Endodermal cell (in vitro differentiated cells): ENCODE results near the gene UQCR11. TPM values are rescaled to one million over a fixed set of nuclear protein-coding genes. Genes with fewer than 3 reads are reported as not detected.

ENCODE experiments used
- DNase-seq: peaks from one replicate; pipeline ENCODE4 v3.0.0-alpha.2; 2017
- H3K27ac ChIP-seq: 2 replicates; pipeline ENCODE4 v1.5.1; 2013; ENCODE audit warnings: mild to moderate bottlenecking, low read depth, low read length, moderate library complexity
- H3K27me3 ChIP-seq: 2 replicates; pipeline ENCODE4 v1.6.1; 2013; ENCODE audit warnings: mild to moderate bottlenecking, low read length, moderate library complexity; ENCODE audit not compliant: insufficient read depth, control insufficient read depth, poor library complexity, severe bottlenecking
- H3K36me3 ChIP-seq: 2 replicates; pipeline ENCODE4 v1.7.0; 2013; ENCODE audit warnings: mild to moderate bottlenecking, low read length, moderate library complexity; ENCODE audit not compliant: control insufficient read depth, insufficient read depth
- H3K4me1 ChIP-seq: one replicate; pipeline ENCODE4 v1.7.0; 2013; ENCODE audit warnings: low read length; ENCODE audit not compliant: control insufficient read depth, insufficient read depth
- H3K4me3 ChIP-seq: 2 replicates; pipeline ENCODE4 v1.5.1; 2013; ENCODE audit warnings: mild to moderate bottlenecking, low read length, moderate library complexity
- H3K9ac ChIP-seq: 2 replicates; pipeline ENCODE4 v1.6.1; 2013; ENCODE audit warnings: mild to moderate bottlenecking, low read length, moderate library complexity; ENCODE audit not compliant: poor library complexity, severe bottlenecking; ENCODE audit errors: extremely low read depth
- H3K9me3 ChIP-seq: 2 replicates; pipeline ENCODE4 v1.6.1; 2013; ENCODE audit warnings: mild to moderate bottlenecking, low read length, moderate library complexity; ENCODE audit not compliant: control insufficient read depth
- H3K27ac Mint-ChIP-seq: 2 replicates; pipeline ENCODE4 v1.8.0; 2020; ENCODE audit warnings: mixed read lengths
- H3K27me3 Mint-ChIP-seq: 2 replicates; pipeline ENCODE4 v1.8.0; 2021; ENCODE audit warnings: mild to moderate bottlenecking, mixed read lengths; ENCODE audit not compliant: insufficient read depth
- H3K36me3 Mint-ChIP-seq: 2 replicates; pipeline ENCODE4 v1.8.0; 2020; ENCODE audit warnings: low read depth, mixed read lengths
- H3K4me1 Mint-ChIP-seq: 2 replicates; pipeline ENCODE4 v1.8.0; 2020; ENCODE audit warnings: mixed read lengths
- H3K4me3 Mint-ChIP-seq: 2 replicates; pipeline ENCODE4 v1.8.0; 2020; ENCODE audit warnings: mild to moderate bottlenecking, moderate library complexity, mixed read lengths
- H3K9me3 Mint-ChIP-seq: 2 replicates; pipeline ENCODE4 v1.8.0; 2020; ENCODE audit warnings: mild to moderate bottlenecking, mixed read lengths
- WGBS, 2 experiments: methylation state at CpG; one replicate each; pipeline versions ENCODE4 v1.1.5 to v1.1.7; 2013; ENCODE audit warnings: missing lambda C conversion rate in 2 of 2, mixed read lengths in 1 of 2; ENCODE audit not compliant: insufficient coverage in 1 of 2, insufficient read length in 1 of 2; 5-methylcytosine and 5-hydroxymethylcytosine counted together
- total RNA-seq, 2 donors: library from RNA; stranded (reverse); fragmentation: NEBNext Ultra II Directional in 1 of 2; extraction: Animal tissue kit (Norgen Biotek cat#: 25700) in 1 of 2; gene quantifications; 2 replicates in 1 of 2; 3 replicates in 1 of 2; pipeline ENCODE4 v1.2.1, GENCODE V29; 2021
- TF ChIP-seq, protein P1 (sequence below): fragments of 200-600 bp; sonication (generic); conservative IDR thresholded peaks from 2 replicates; pipeline ENCODE4 v1.5.0; 2021; ENCODE audit warnings: antibody characterized with exemption, mild to moderate bottlenecking

UQCR11 gene
- total RNA-seq, 2 donors from 2014 or later, result 171 to 195 TPM

DNA sequence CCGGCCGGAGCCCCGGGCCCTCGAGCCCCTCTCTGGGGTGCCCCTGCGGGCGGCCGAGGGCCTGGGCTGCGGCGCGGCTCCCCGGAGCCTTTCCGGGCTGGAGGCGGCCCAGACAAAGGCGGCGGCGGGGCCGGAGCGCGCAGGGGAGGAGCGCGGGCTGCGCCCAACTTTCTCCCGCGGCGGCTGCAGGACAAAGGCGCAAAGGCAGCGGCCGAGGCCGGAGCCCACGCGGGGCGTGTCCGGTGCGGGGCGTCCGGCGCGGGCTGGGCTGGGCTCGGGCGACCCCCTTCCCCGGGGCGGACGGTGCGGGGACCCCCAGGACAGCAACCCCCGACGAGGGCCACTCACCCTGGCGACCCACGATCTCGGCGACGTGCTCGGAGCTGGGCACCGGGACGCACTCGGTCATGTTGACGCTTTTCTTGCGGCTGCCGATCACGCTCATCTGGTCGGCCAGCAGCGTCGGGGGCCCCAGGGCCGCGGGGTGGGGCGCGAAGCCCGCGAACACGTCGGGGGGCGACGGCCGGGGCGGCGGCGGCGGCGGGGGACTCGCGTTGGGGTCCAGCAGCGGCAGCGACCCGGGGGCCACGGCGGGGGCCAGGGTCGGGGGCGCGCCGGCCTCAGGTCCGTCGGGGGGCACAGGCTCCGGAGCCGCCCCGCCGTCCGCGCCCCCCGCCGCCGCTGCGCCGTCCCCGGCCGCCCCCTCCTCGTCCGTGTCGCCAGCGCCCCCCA lies 38.0 kb downstream of the UQCR11 start:
- H3K36me3 ChIP-seq, result peaks cover 32% of the 10 kb centered on the region
- peak overlapping the region; percentile 100 for H3K27ac ChIP-seq
- H3K27ac Mint-ChIP-seq, result peak overlapping the region; percentile 77
- peak overlapping the region; percentile 99 for H3K9ac ChIP-seq
- no peaks in the 10 kb centered on the region for H3K4me1 ChIP-seq
- peak overlapping the region; percentile 63 for H3K4me3 Mint-ChIP-seq
- DNase-seq, result peak; percentile 68
- 0 to 1% methylated on average over 23 to 107 of the region's 108 CpGs for WGBS, 2 experiments
- H3K36me3 Mint-ChIP-seq, result peaks cover 24% of the 10 kb centered on the region
- H3K4me1 Mint-ChIP-seq, result no peaks in the 10 kb centered on the region
- no peaks in the 10 kb centered on the region for H3K9me3 ChIP-seq
- peak overlapping the region; percentile 82 for H3K4me3 ChIP-seq
- TF ChIP-seq, protein P1, sequence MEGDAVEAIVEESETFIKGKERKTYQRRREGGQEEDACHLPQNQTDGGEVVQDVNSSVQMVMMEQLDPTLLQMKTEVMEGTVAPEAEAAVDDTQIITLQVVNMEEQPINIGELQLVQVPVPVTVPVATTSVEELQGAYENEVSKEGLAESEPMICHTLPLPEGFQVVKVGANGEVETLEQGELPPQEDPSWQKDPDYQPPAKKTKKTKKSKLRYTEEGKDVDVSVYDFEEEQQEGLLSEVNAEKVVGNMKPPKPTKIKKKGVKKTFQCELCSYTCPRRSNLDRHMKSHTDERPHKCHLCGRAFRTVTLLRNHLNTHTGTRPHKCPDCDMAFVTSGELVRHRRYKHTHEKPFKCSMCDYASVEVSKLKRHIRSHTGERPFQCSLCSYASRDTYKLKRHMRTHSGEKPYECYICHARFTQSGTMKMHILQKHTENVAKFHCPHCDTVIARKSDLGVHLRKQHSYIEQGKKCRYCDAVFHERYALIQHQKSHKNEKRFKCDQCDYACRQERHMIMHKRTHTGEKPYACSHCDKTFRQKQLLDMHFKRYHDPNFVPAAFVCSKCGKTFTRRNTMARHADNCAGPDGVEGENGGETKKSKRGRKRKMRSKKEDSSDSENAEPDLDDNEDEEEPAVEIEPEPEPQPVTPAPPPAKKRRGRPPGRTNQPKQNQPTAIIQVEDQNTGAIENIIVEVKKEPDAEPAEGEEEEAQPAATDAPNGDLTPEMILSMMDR, result no peak
- no peaks in the 10 kb centered on the region for H3K9me3 Mint-ChIP-seq
- H3K27me3 Mint-ChIP-seq, result peaks cover 35% of the 10 kb centered on the region
- H3K27me3 ChIP-seq, result peaks cover 21% of the 10 kb centered on the region

DNA sequence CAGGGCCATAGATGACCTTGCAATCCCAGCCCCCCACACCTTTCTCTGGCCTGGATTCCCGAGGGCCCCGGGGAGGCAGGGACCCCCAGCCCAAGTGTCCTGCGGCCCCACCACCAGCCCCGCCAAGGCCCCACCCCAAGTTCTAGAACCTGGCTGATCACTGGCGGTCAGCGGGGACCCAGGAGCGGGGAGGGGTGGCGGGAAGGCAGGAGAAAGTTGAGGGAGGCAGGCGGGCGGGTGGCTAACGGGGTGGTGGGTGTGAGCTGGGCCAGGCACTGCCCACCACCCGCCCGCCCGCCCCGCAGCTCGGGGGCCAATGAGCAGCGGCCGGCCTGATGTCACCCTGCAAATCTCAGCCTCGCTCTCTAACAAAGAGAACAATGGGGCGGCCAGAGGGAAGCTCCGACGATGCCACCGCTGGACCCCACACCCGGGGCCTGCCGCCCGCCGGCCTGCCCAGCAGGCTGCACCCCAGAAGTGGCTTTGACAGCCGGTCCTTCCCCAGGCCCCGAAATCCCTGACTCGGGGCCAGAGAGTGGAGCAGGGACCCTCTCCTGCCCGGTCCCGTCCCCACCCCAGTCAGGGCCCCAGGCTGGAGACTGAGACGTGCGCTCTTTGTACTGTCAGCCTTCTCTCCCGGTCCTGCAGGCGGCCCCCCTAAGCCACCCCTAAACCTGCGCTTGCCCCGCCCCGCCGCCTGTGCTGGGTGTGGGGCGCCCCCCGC lies 38.7 kb downstream of the UQCR11 start:
- H3K4me1 Mint-ChIP-seq, result no peaks in the 10 kb centered on the region
- 0 to 1% methylated on average over 1 to 36 of the region's 42 CpGs for WGBS, 2 experiments
- H3K9me3 ChIP-seq, result no peaks in the 10 kb centered on the region
- H3K36me3 Mint-ChIP-seq, result peaks cover 24% of the 10 kb centered on the region
- H3K36me3 ChIP-seq, result peaks cover 32% of the 10 kb centered on the region
- peak overlapping the region; percentile 39 for H3K27ac Mint-ChIP-seq
- peak; percentile 93 for DNase-seq
- H3K4me3 Mint-ChIP-seq, result peak overlapping the region; percentile 63
- H3K27me3 Mint-ChIP-seq, result peaks cover 28% of the 10 kb centered on the region
- peak overlapping the region; percentile 100 for H3K27ac ChIP-seq
- TF ChIP-seq, protein P1, result no peak
- peaks cover 21% of the 10 kb centered on the region for H3K27me3 ChIP-seq
- no peaks in the 10 kb centered on the region for H3K4me1 ChIP-seq
- peak overlapping the region; percentile 82 for H3K4me3 ChIP-seq
- H3K9ac ChIP-seq, result peak overlapping the region; percentile 99
- no peaks in the 10 kb centered on the region for H3K9me3 Mint-ChIP-seq

DNA sequence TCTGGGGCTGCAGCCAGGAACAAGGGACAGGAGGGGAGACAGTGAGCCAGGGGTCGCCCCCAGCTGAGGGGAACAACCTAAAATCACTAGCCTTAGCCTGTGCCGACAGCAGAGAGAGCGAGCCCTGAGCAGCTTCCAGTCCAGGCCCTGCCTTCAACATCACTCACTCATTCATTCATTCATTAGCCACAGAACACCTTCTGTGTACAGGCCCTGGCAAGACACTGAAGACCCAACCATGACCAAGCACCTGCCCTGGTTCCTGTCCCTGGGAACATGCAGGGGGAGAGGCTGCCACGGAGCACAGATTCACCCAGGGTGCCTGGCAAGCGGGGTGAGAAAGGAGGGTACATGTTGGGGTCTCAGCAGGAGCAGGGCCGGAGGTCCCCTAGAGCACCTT lies 42.0 kb downstream of the UQCR11 start:
- Mint-ChIP-seq H3K4me1 (no peaks in the 10 kb centered on the region), H3K4me3 (no peak overlapping the region), H3K36me3 (peaks cover 36% of the 10 kb centered on the region), H3K27ac (peak overlapping the region; percentile 39), H3K9me3 (no peaks in the 10 kb centered on the region), H3K27me3 (no peaks in the 10 kb centered on the region)
- no peaks in the 10 kb centered on the region for H3K4me1 ChIP-seq
- no peaks in the 10 kb centered on the region for H3K9me3 ChIP-seq
- no peak overlapping the region for H3K4me3 ChIP-seq
- 80 to 98% methylated on average over 1 to 6 of the region's 6 CpGs for WGBS, 2 experiments
- H3K27ac ChIP-seq, result no peak overlapping the region
- no peaks in the 10 kb centered on the region for H3K27me3 ChIP-seq
- no peak for DNase-seq
- TF ChIP-seq, protein P1, result no peak
- peaks cover 56% of the 10 kb centered on the region for H3K36me3 ChIP-seq
- no peak overlapping the region for H3K9ac ChIP-seq
